ENCODE results near the gene ACACB.

GRCh38 chr12:109218996-109219395 is 102.6 kb downstream of the ACACB start:
- TF ChIP-seq POLR2AphosphoS5 (IDR thresholded peaks at IDR 0.05; ENCODE audit: insufficient read depth, low read depth, low read length) (no peak), POLR2A (IDR thresholded peaks at IDR 0.05; ENCODE audit: low read depth, low read length) (no peak), MYC (IDR thresholded peaks at IDR 0.05; ENCODE audit: low read depth, low read length) (no peak), FOS (IDR thresholded peaks at IDR 0.05; ENCODE audit: borderline replicate concordance, insufficient read depth, low read length) (no peak), EZH2 (IDR thresholded peaks at IDR 0.05; ENCODE audit: borderline replicate concordance, low read depth, low read length, severe bottlenecking) (no peak), JUN (IDR thresholded peaks at IDR 0.05; ENCODE audit: borderline replicate concordance, insufficient read depth, insufficient read length, low read depth) (no peak)
- TF ChIP-seq, protein P1, sequence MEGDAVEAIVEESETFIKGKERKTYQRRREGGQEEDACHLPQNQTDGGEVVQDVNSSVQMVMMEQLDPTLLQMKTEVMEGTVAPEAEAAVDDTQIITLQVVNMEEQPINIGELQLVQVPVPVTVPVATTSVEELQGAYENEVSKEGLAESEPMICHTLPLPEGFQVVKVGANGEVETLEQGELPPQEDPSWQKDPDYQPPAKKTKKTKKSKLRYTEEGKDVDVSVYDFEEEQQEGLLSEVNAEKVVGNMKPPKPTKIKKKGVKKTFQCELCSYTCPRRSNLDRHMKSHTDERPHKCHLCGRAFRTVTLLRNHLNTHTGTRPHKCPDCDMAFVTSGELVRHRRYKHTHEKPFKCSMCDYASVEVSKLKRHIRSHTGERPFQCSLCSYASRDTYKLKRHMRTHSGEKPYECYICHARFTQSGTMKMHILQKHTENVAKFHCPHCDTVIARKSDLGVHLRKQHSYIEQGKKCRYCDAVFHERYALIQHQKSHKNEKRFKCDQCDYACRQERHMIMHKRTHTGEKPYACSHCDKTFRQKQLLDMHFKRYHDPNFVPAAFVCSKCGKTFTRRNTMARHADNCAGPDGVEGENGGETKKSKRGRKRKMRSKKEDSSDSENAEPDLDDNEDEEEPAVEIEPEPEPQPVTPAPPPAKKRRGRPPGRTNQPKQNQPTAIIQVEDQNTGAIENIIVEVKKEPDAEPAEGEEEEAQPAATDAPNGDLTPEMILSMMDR (IDR thresholded peaks at IDR 0.05; ENCODE audit: extremely low read depth in 1 of 2, insufficient read depth in 1 of 2, low read depth in 1 of 2, low read length in 2 of 2): no peak
- TF ChIP-seq, protein P2, sequence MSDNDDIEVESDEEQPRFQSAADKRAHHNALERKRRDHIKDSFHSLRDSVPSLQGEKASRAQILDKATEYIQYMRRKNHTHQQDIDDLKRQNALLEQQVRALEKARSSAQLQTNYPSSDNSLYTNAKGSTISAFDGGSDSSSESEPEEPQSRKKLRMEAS (IDR thresholded peaks at IDR 0.05; ENCODE audit: insufficient read depth, insufficient read length): no peak

Measured in endothelial cell of umbilical vein (primary cell).